Astrocyte (in vitro differentiated cells and primary cell): ENCODE data around the gene KIAA0753. TPM values are rescaled to one million over a fixed set of nuclear protein-coding genes. Genes with fewer than 3 reads are reported as not detected.

ENCODE experiments used
- DNase-seq: peaks from one replicate; pipeline ENCODE4 v3.0.0-alpha.2; 2010; ENCODE audit warnings: low read depth
- FAIRE-seq: peaks from 2 replicates; lab custom pipeline; 2011; peaks lifted over from hg19 to GRCh38; lab: Jason Lieb, UNC
- H2AFZ ChIP-seq: 2 replicates; pipeline ENCODE4 v1.6.0; 2012; ENCODE audit warnings: low read depth, low read length, inconsistent platforms
- H3K27ac ChIP-seq: 2 replicates; pipeline ENCODE4 v1.5.1; 2011; ENCODE audit warnings: low read depth, low read length, inconsistent platforms
- H3K27me3 ChIP-seq: 2 replicates; pipeline ENCODE4 v1.6.0; 2011; ENCODE audit warnings: low read length, inconsistent platforms; ENCODE audit not compliant: insufficient read depth
- H3K36me3 ChIP-seq: 2 replicates; pipeline ENCODE4 v1.5.1; 2011; ENCODE audit warnings: low read length, inconsistent platforms; ENCODE audit not compliant: insufficient read depth
- H3K4me1 ChIP-seq: 2 replicates; pipeline ENCODE4 v1.5.1; 2011; ENCODE audit warnings: low read length, inconsistent platforms; ENCODE audit not compliant: insufficient read depth
- H3K4me2 ChIP-seq: 2 replicates; pipeline ENCODE4 v1.6.0; 2012; ENCODE audit warnings: low read length, inconsistent platforms
- H3K4me3 ChIP-seq: 2 replicates; pipeline ENCODE4 v1.5.1; 2011; ENCODE audit warnings: low read depth, mild to moderate bottlenecking, low read length, inconsistent platforms; ENCODE audit not compliant: insufficient read depth
- H3K79me2 ChIP-seq: 2 replicates; pipeline ENCODE4 v1.6.0; 2012; ENCODE audit warnings: mild to moderate bottlenecking, low read length, inconsistent platforms; ENCODE audit not compliant: insufficient read depth
- H3K9ac ChIP-seq: 2 replicates; pipeline ENCODE4 v1.6.0; 2012; ENCODE audit warnings: mild to moderate bottlenecking, low read length, inconsistent platforms
- H3K9me3 ChIP-seq: 2 replicates; pipeline ENCODE4 v1.5.1; 2012; ENCODE audit warnings: low read depth, mild to moderate bottlenecking, low read length, inconsistent platforms; ENCODE audit not compliant: insufficient read depth
- H4K20me1 ChIP-seq: 2 replicates; pipeline ENCODE4 v1.6.0; 2012; ENCODE audit warnings: low read length, inconsistent platforms; ENCODE audit not compliant: insufficient read depth
- H3K27ac Mint-ChIP-seq: one replicate; pipeline ENCODE4 v1.8.0; 2021; ENCODE audit warnings: mild to moderate bottlenecking, mixed read lengths; ENCODE audit not compliant: unreplicated experiment
- H3K27me3 Mint-ChIP-seq: one replicate; pipeline ENCODE4 v1.8.0; 2021; ENCODE audit warnings: low read depth, mixed read lengths; ENCODE audit not compliant: unreplicated experiment
- H3K36me3 Mint-ChIP-seq: one replicate; pipeline ENCODE4 v1.8.0; 2021; ENCODE audit warnings: low read depth, mixed read lengths; ENCODE audit not compliant: unreplicated experiment
- H3K4me1 Mint-ChIP-seq: one replicate; pipeline ENCODE4 v1.8.0; 2021; ENCODE audit warnings: low read depth, mixed read lengths; ENCODE audit not compliant: unreplicated experiment
- H3K4me3 Mint-ChIP-seq: one replicate; pipeline ENCODE4 v1.8.0; 2021; ENCODE audit warnings: mild to moderate bottlenecking, moderate library complexity, mixed read lengths; ENCODE audit not compliant: unreplicated experiment
- H3K9me3 Mint-ChIP-seq: one replicate; pipeline ENCODE4 v1.8.0; 2021; ENCODE audit warnings: mild to moderate bottlenecking, mixed read lengths; ENCODE audit not compliant: unreplicated experiment
- EZH2 ChIP-seq: IDR thresholded peaks from 2 replicates; pipeline ENCODE4 v1.6.1; 2012; ENCODE audit warnings: mild to moderate bottlenecking, low read length, inconsistent platforms; ENCODE audit not compliant: insufficient read depth
- total RNA-seq: library from RNA; stranded (reverse); gene quantifications from 2 replicates; pipeline ENCODE4 v1.2.1, GENCODE V29; 2021
- TF ChIP-seq, protein P1 (sequence below): IDR thresholded peaks from 2 replicates; pipeline ENCODE4 v1.5.1; 2011; ENCODE audit warnings: low read depth, mild to moderate bottlenecking, inconsistent platforms, low read length, moderate library complexity; ENCODE audit not compliant: insufficient read depth

Gene KIAA0753
- total RNA-seq, 1 donor from 2014 or later = 25.4 TPM

DNA sequence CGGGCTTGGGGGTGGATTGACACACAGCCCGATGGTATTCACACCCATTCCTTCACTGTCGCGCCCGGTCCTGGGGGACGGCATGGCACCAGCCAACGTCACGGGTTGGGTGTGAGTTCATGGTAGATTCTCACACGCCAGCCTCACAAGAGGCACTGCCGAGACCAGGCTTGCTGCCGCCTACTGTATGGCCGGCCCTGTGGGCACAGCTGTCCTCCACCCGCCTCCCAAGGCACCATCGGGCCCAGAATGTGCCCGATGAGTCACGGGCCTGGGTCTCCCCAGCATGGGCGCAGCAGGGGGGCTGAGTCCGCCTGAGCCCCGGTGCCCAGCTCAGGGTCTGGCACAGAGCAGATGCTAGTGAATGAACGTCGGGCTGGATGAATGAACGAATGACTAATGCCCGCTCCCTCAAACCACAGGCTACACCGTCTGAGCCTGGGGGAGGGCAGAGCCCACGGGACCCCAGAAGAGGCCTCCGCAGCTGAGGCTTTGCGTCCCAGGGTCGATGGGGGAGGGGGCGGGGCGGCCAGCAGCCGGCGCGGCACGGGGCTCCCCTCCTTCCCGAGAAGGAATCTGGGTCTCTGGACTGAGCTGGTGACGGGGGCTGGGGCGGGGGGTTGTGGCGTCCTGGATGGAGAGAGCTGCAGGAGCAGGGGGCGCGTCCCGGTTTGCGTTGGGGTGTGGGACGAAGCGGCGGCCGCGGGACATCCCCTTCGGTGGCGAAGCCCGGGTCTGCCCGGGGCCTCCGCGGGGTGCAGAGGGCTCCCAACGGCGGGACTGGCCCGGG is 85.0 kb downstream of the KIAA0753 start:
- no peaks in the 10 kb centered on the region for H3K9me3 ChIP-seq
- H3K9ac ChIP-seq = peak overlapping the region; percentile 40
- H3K27me3 ChIP-seq = peaks cover 30% of the 10 kb centered on the region
- Mint-ChIP-seq H3K9me3 (no peaks in the 10 kb centered on the region), H3K4me1 (peaks cover 6% of the 10 kb centered on the region), H3K4me3 (peak overlapping the region; percentile 69), H3K36me3 (peaks cover 4% of the 10 kb centered on the region), H3K27ac (no peak overlapping the region), H3K27me3 (peaks cover 60% of the 10 kb centered on the region)
- no peak overlapping the region for H3K27ac ChIP-seq
- H4K20me1 ChIP-seq = peaks cover 19% of the 10 kb centered on the region
- no peak for TF ChIP-seq EZH2
- TF ChIP-seq, protein P1, sequence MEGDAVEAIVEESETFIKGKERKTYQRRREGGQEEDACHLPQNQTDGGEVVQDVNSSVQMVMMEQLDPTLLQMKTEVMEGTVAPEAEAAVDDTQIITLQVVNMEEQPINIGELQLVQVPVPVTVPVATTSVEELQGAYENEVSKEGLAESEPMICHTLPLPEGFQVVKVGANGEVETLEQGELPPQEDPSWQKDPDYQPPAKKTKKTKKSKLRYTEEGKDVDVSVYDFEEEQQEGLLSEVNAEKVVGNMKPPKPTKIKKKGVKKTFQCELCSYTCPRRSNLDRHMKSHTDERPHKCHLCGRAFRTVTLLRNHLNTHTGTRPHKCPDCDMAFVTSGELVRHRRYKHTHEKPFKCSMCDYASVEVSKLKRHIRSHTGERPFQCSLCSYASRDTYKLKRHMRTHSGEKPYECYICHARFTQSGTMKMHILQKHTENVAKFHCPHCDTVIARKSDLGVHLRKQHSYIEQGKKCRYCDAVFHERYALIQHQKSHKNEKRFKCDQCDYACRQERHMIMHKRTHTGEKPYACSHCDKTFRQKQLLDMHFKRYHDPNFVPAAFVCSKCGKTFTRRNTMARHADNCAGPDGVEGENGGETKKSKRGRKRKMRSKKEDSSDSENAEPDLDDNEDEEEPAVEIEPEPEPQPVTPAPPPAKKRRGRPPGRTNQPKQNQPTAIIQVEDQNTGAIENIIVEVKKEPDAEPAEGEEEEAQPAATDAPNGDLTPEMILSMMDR = no peak
- H3K79me2 ChIP-seq = no peaks in the 10 kb centered on the region
- H3K4me3 ChIP-seq = peak overlapping the region; percentile 44
- peak overlapping the region; percentile 50 for H2AFZ ChIP-seq
- peak; percentile 49 for DNase-seq
- no peak for FAIRE-seq
- no peaks in the 10 kb centered on the region for H3K36me3 ChIP-seq
- peak overlapping the region; percentile 87 for H3K4me2 ChIP-seq
- peaks cover 12% of the 10 kb centered on the region for H3K4me1 ChIP-seq

DNA sequence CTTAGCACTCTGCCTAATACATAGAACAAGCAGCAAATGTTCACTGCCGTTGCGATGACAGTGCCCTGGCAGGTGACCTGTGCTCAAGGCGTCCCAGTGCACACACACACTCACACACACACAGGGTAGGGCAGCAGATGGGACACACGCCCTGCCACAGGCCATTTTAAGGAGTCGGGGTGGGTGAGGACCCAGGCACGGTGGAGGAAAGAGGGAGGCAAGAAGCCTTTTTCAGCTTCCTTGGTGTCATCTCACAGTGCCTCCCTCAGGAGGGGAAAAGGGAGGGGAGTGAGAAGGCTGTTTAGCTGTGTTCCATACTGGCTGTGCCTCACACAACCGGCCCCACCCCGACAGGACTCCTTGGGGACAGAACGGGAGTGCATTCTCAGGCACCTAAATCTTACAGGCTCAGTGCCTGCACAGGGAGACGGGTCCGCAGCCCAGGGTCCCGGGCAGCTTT is 85.6 kb downstream of the KIAA0753 start:
- peak; percentile 26 for TF ChIP-seq EZH2
- TF ChIP-seq, protein P1 = no peak
- Mint-ChIP-seq H3K36me3 (peaks cover 3% of the 10 kb centered on the region), H3K4me1 (peaks cover 6% of the 10 kb centered on the region), H3K4me3 (peak overlapping the region; percentile 52), H3K9me3 (no peaks in the 10 kb centered on the region), H3K27me3 (peaks cover 60% of the 10 kb centered on the region), H3K27ac (no peak overlapping the region)
- no peak overlapping the region for H3K27ac ChIP-seq
- no peaks in the 10 kb centered on the region for H3K79me2 ChIP-seq
- peak overlapping the region; percentile 50 for H2AFZ ChIP-seq
- no peak for DNase-seq
- H3K4me2 ChIP-seq = peak overlapping the region; percentile 87
- peak overlapping the region; percentile 44 for H3K4me3 ChIP-seq
- peak overlapping the region; percentile 40 for H3K9ac ChIP-seq
- H3K4me1 ChIP-seq = peaks cover 12% of the 10 kb centered on the region
- H3K9me3 ChIP-seq = no peaks in the 10 kb centered on the region
- FAIRE-seq = no peak
- no peaks in the 10 kb centered on the region for H3K36me3 ChIP-seq
- peaks cover 19% of the 10 kb centered on the region for H4K20me1 ChIP-seq
- H3K27me3 ChIP-seq = peaks cover 33% of the 10 kb centered on the region

DNA sequence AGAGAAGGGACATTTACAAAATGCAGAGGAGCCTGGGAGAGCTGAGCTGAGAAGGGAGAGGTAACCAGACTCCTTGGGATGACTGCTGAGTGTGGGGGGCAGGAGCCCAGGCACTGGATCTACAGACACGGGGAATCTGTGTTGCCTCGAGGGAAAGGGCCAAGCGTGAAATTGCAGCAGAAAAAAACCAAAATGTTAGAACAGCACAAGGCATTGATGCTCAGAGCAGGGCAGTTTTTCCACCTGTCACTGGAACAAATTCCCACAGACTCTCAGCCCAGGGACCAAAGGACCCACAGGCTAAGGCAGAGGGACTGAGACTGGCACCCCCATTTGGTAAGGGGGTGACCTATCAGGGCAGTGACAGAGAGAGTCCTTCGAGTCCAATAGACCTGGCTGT is 86.2 kb downstream of the KIAA0753 start:
- H3K4me3 ChIP-seq = no peak overlapping the region
- H3K4me2 ChIP-seq = no peak overlapping the region

More for the DNA sequence above, 86.2 kb downstream of the KIAA0753 start:
- Mint-ChIP-seq H3K27ac (no peak overlapping the region), H3K9me3 (no peaks in the 10 kb centered on the region), H3K36me3 (peaks cover 1% of the 10 kb centered on the region), H3K4me3 (no peak overlapping the region), H3K27me3 (peaks cover 61% of the 10 kb centered on the region), H3K4me1 (peaks cover 6% of the 10 kb centered on the region)
- DNase-seq (no peak), FAIRE-seq (no peak)
- H3K9me3 ChIP-seq = no peaks in the 10 kb centered on the region
- H4K20me1 ChIP-seq = peaks cover 19% of the 10 kb centered on the region
- H3K79me2 ChIP-seq = no peaks in the 10 kb centered on the region
- TF ChIP-seq, protein P1 = no peak
- TF ChIP-seq EZH2 = no peak
- H3K27me3 ChIP-seq = peaks cover 33% of the 10 kb centered on the region
- H3K36me3 ChIP-seq = no peaks in the 10 kb centered on the region
- H3K27ac ChIP-seq = no peak overlapping the region
- peaks cover 12% of the 10 kb centered on the region for H3K4me1 ChIP-seq
- no peak overlapping the region for H3K9ac ChIP-seq
- no peak overlapping the region for H2AFZ ChIP-seq
